ENCODE data around the gene UBASH3B. TPM values are rescaled to one million over a fixed set of nuclear protein-coding genes. Genes with fewer than 3 reads are reported as not detected.

UBASH3B gene
- total and polyA plus RNA-seq, 2 of the 13 experiments (the other 11 are each of a cell fraction or from before 2014, with no cell fraction given), result 4.4 to 7.6 TPM

GRCh38 chr11:122741613-122742300, 86.2 kb downstream of the UBASH3B start (continued):
- TF ChIP-seq NFE2 (CRISPR knock-in tag; IDR thresholded peaks at IDR 0.05) (no peak), MTA3 (CRISPR knock-in tag; IDR thresholded peaks at IDR 0.05) (no peak), POGK (CRISPR knock-in tag; conservative IDR thresholded peaks at IDR 0.05) (no peak), ZNF761 (CRISPR knock-in tag; conservative IDR thresholded peaks at IDR 0.05) (no peak), POGZ (CRISPR knock-in tag; IDR thresholded peaks at IDR 0.05) (no peak), ZMYM4 (CRISPR knock-in tag; IDR thresholded peaks at IDR 0.05) (no peak), ZNF34 (CRISPR knock-in tag; IDR thresholded peaks at IDR 0.05; ENCODE audit: borderline replicate concordance) (no peak), FOXK2 (IDR thresholded peaks at IDR 0.05) (no peak)

DNA sequence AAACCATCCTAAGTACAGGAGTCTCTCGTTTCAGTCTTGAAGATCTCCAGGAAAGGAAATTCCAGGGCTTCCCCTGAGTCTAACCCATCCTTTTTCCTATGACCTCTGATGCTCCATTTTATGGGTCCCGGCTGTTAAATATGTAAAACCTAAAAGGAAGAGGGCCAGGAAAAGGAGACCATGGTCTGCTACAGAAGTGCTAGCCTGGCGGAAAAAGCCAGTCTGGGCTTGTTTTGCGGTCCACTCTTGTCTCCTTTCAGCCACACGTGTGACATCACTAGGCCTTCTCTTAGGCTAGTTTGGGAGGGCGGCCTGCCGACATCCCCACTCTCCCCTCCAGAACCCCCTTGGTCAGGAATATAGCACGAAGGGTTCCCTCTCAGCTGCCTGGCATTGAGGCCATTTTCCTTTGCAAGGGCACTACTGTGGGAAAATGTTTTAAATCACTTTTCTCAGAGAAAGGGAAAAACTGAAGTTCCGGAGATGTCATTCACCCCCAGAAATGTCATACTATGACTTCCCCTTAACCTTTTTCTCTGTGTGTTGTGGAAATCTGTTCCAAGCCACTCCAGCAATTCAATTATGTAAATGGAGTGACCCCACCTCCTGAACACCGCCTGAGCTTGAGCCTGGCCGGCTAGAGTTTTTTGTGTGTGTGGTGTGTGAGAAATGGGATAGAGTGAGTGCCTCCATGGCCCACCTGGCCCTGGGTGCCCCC, 86.9 kb downstream of the UBASH3B start:
- in situ Hi-C loops (cut with HindIII; ENCODE audit: extremely low pct_ligation_motif_present, low pct_unique_long_range_greater_than_20kb) (no loop called here), intact Hi-C loops (cut with micrococcal nuclease; ENCODE audit: unreplicated experiment) (no loop called here)
- H3K9me3 ChIP-seq (ENCODE audit: low read length), result no peaks in the 10 kb centered on the region
- H3K4me1 ChIP-seq (ENCODE audit: insufficient read depth, low read length), result peaks cover 12% of the 10 kb centered on the region
- no peaks in the 10 kb centered on the region; a peak in 2 of 5 replicates for H3K36me3 ChIP-seq (replicated peaks in 1 of 2; ENCODE audit: control insufficient read depth in 1 of 2, insufficient read depth in 2 of 2, low read length in 2 of 2)
- no peaks in the 10 kb centered on the region for H3K27me3 ChIP-seq (ENCODE audit: control insufficient read depth in 1 of 2, insufficient read depth in 2 of 2, low read length in 2 of 2)
- H3K27ac ChIP-seq (ENCODE audit: extremely low read length, insufficient read depth, low read length), result no peak overlapping the region
- FAIRE-seq (no peak), DNase-seq (ENCODE audit: low spot score) (no peak), ATAC-seq (no peak)
- TF ChIP-seq ZBTB42 (CRISPR knock-in tag; IDR thresholded peaks at IDR 0.05), result no peak
- no peak for TF ChIP-seq KDM5A (IDR thresholded peaks at IDR 0.05; ENCODE audit: borderline replicate concordance, low read length)
- TF ChIP-seq SSRP1 (CRISPR knock-in tag; IDR thresholded peaks at IDR 0.05), result no peak
- TF ChIP-seq KMT2B (CRISPR knock-in tag; IDR thresholded peaks at IDR 0.05), result no peak
- TF ChIP-seq ZNF354B (CRISPR knock-in tag; IDR thresholded peaks at IDR 0.05), result no peak
- no peak for TF ChIP-seq GATAD1 (CRISPR knock-in tag; IDR thresholded peaks at IDR 0.05)
- TF ChIP-seq SPEN (CRISPR knock-in tag; IDR thresholded peaks at IDR 0.05; ENCODE audit: low read depth), result no peak
- no peak for TF ChIP-seq POLR2AphosphoS5 (IDR thresholded peaks at IDR 0.05; ENCODE audit: low read depth, low read length)
- no peak for TF ChIP-seq CBX2 (IDR thresholded peaks at IDR 0.05; ENCODE audit: low read depth, low read length)
- no peak for TF ChIP-seq CBX2 (CRISPR knock-in tag; IDR thresholded peaks at IDR 0.05; ENCODE audit: low read depth)
- no peak for TF ChIP-seq SNAI1 (CRISPR knock-in tag; IDR thresholded peaks at IDR 0.05; ENCODE audit: borderline replicate concordance)
- no peak for TF ChIP-seq ZZZ3 (CRISPR knock-in tag; IDR thresholded peaks at IDR 0.05; ENCODE audit: borderline replicate concordance)
- TF ChIP-seq REPIN1 (CRISPR knock-in tag; IDR thresholded peaks at IDR 0.05; ENCODE audit: borderline replicate concordance, low read depth), result no peak
- H3K4me3 ChIP-seq (replicated peaks in 1 of 3; ENCODE audit: insufficient read depth in 1 of 3, low read depth in 2 of 3, low read length in 3 of 3), result no peak overlapping the region
- H3K9ac ChIP-seq (ENCODE audit: insufficient read depth, low read depth, low read length), result no peak overlapping the region
- H3K4me2 ChIP-seq (ENCODE audit: low read depth, low read length), result no peak overlapping the region
- no TSS peak for BruUV-seq (replicated peaks)
- CTCF ChIA-PET (ENCODE audit: low intra/inter-chr PET ratio, low total read pairs), result no interaction called here
- POLR2A ChIA-PET, result no interaction called here
- 95% methylated on average over 11 of the region's 11 CpGs for WGBS (ENCODE audit: low lambda C conversion rate)
- no peaks in the 10 kb centered on the region for H4K20me1 ChIP-seq (ENCODE audit: insufficient read depth, low read length)
- H3K79me2 ChIP-seq (ENCODE audit: insufficient read depth, low read length), result no peaks in the 10 kb centered on the region
- no peak overlapping the region for H2AFZ ChIP-seq (ENCODE audit: low read length)

Data from HepG2 (cell line).